Activated CD8-positive, alpha-beta T cell treated with anti-CD3 and anti-CD28 coated beads, Interleukin-2, amount 10 ng/mL, durations not matched to agents 7 days and 5 days (primary cell): ENCODE results near the gene RBFOX1. TPM values are rescaled to one million over a fixed set of nuclear protein-coding genes. Genes with fewer than 3 reads are reported as not detected.

Source experiments
- ATAC-seq: fragments of 150-1000 bp; cut with Tn5 transposase; one replicate; pipeline ENCODE4 v1.10.0; 2021; ENCODE audit warnings: moderate library complexity
- CTCF ChIA-PET: fragments of 350-600 bp; sonication (Branson Sonifier 250); formaldehyde crosslinking; loops from one replicate; lab custom pipeline; 2021; ENCODE audit warnings: antibody characterized with exemption; lab: Charles Lee
- POLR2A ChIA-PET: fragments of 350-600 bp; sonication (Branson Sonifier 250); formaldehyde crosslinking; loops from one replicate; lab custom pipeline; 2021; ENCODE audit warnings: antibody characterized with exemption; lab: Charles Lee
- DNase-seq: peaks from one replicate; pipeline ENCODE4 v3.0.0-alpha.2; 2020
- H3K27ac Mint-ChIP-seq: one replicate; pipeline ENCODE4 v1.8.0; 2021; ENCODE audit warnings: mild to moderate bottlenecking, mixed read lengths
- H3K27me3 Mint-ChIP-seq: one replicate; pipeline ENCODE4 v1.8.0; 2021; ENCODE audit warnings: low read depth, mixed read lengths
- H3K36me3 Mint-ChIP-seq: one replicate; pipeline ENCODE4 v1.8.0; 2021; ENCODE audit warnings: low read depth, mixed read lengths
- H3K4me1 Mint-ChIP-seq: one replicate; pipeline ENCODE4 v1.8.0; 2021; ENCODE audit warnings: low read depth, mixed read lengths
- H3K4me3 Mint-ChIP-seq: one replicate; pipeline ENCODE4 v1.8.0; 2021; ENCODE audit warnings: mild to moderate bottlenecking, mixed read lengths
- H3K9me3 Mint-ChIP-seq: one replicate; pipeline ENCODE4 v1.8.0; 2022; ENCODE audit warnings: mixed read lengths; ENCODE audit not compliant: insufficient read depth
- total RNA-seq, 2 experiments: library from RNA; stranded (reverse); gene quantifications; one replicate each; pipeline ENCODE4 v1.2.3, GENCODE V29; 2021

RBFOX1 gene
- total RNA-seq, 2 experiments from 2014 or later = not detected

DNA sequence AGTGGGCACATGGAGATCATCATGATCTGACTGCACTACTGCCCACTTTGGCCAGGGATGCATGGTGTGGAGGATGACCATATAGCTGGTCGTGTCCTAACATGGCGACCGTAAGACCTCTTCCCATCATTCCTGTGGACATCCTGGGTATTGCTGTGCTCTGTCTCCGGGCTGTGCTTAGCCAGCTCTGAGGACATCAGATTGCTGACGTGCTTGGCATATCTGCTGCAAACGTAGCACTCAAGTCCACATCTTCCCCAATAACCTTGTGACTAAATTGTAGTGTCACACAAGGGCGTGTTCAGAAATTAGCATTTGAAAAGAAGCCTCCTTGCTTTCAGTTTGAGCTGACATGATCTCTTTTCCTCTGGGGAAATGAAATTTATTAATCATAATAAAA lies 373.2 kb downstream of the RBFOX1 start:
- ChIA-PET CTCF (no interaction called here), POLR2A (no interaction called here)
- DNase-seq (no peak), ATAC-seq (no peak)
- Mint-ChIP-seq H3K27ac (no peak overlapping the region), H3K4me1 (no peaks in the 10 kb centered on the region), H3K9me3 (peaks cover 8% of the 10 kb centered on the region), H3K27me3 (no peaks in the 10 kb centered on the region), H3K4me3 (no peak overlapping the region), H3K36me3 (no peaks in the 10 kb centered on the region)

DNA sequence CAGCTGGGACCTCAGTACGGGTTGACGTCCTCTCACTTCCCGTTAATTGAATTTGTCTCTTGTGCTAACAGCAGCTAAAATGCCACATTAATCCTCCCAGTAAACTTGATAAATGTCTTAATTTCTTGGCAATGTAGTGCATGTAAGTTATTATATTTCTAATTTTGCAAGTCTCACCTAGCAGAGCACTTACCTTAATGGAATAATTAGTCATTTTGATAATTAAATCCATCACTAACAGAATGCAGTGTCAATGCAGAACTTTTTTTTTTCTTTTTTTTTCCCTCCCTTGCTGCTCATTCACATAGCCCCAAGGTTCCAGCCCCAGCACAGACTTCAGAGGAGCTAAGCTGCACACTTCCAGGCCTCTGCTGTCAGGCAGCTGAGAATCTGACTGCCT lies 376.5 kb downstream of the RBFOX1 start:
- CTCF ChIA-PET = no interaction called here
- no peaks in the 10 kb centered on the region for H3K4me1 Mint-ChIP-seq
- H3K36me3 Mint-ChIP-seq = no peaks in the 10 kb centered on the region
- H3K27me3 Mint-ChIP-seq = no peaks in the 10 kb centered on the region
- H3K9me3 Mint-ChIP-seq = peaks cover 3% of the 10 kb centered on the region
- POLR2A ChIA-PET = no interaction called here
- no peak overlapping the region for H3K4me3 Mint-ChIP-seq
- no peak overlapping the region for H3K27ac Mint-ChIP-seq
- DNase-seq (no peak), ATAC-seq (no peak)

DNA sequence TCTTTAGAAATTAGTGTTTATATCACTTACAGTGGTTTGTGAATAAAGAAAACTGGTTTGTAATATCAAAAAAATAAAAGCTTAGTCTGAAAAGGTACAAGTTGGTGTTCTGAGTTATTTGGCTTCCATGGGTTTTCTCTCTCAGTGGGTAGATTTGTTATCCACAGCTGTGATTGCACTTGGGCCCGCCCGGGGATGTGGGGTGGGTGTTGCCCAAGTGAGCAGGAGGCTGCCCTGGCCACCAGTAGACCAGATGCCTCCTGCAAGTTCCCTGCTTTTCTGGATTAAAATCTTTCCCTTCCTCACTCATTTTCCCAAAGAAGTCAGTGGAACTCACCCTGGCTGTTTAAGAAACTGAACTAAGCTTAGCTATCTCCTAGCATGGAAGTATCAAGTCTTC lies 380.6 kb downstream of the RBFOX1 start:
- DNase-seq (no peak), ATAC-seq (no peak)
- CTCF ChIA-PET = no interaction called here
- Mint-ChIP-seq H3K4me3 (no peak overlapping the region), H3K9me3 (peaks cover 11% of the 10 kb centered on the region), H3K27ac (no peak overlapping the region), H3K4me1 (no peaks in the 10 kb centered on the region), H3K27me3 (no peaks in the 10 kb centered on the region), H3K36me3 (no peaks in the 10 kb centered on the region)
- POLR2A ChIA-PET = no interaction called here

DNA sequence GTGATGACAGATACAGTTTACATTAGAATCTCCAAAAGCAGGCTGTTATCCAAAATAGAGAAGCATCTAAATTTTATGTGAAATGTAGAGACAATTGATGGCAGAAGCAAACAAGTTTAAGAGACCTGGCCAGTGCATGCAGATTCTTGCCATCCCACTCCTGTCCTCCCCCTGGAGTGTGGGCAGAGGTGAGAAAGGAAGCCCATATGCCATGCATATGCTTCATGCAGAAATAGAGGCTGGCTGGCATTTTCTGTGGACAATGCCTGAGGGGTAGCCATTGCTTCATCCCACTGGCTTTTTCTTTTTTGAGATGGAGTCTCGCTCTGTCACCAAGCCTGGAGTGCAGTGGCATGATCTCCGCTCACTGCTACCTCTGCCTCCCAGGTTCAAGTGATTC lies 382.1 kb downstream of the RBFOX1 start:
- ATAC-seq (no peak), DNase-seq (no peak)
- Mint-ChIP-seq H3K4me3 (no peak overlapping the region), H3K9me3 (peaks cover 16% of the 10 kb centered on the region), H3K27me3 (no peaks in the 10 kb centered on the region), H3K27ac (no peak overlapping the region), H3K4me1 (no peaks in the 10 kb centered on the region), H3K36me3 (no peaks in the 10 kb centered on the region)
- ChIA-PET POLR2A (no interaction called here), CTCF (no interaction called here)

DNA sequence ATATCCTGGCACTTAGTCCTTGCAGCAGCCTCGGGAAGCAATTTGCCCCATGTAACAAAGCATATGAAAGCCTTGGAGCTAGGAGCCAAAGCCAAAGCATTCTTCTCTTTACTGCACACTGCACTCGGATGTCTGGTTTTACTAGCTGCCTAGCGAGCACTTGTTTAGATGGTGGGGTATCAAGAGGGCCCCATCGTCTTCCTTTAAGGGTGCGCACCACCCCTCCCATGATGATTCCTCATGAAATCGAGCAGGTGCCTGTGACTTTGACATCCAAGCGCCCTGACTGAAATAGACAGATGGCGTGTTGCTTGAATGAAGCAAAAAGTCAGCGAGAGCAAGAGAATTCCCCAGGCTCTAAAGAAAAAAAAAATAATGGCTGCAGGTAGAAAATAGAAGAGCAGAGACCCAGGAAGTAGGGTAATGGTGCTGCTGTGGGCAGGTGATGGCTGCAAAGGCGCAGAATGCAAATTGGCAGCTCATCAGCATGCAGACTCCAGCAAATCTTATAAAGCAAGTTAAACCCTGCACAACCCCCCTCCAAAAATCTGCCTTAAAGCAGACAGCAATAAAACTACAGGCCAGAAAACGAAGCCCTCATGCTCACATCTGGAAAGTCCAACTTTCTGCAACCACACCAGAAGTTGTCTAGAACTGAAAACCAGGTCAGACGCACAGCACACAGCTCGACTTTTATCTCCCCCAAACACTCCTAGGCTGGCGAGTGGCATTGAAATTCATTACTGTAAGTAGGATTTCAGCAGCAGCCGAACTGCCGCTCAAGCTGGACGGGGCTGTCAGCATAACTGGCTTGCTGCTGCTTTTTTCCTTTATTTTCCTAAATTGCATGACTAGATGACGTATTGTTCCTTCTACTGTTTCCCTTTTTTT lies 384.3 kb downstream of the RBFOX1 start:
- Mint-ChIP-seq H3K36me3 (no peaks in the 10 kb centered on the region), H3K9me3 (peaks cover 21% of the 10 kb centered on the region), H3K27ac (no peak overlapping the region), H3K4me3 (no peak overlapping the region), H3K4me1 (no peaks in the 10 kb centered on the region), H3K27me3 (no peaks in the 10 kb centered on the region)
- CTCF ChIA-PET = no interaction called here
- ATAC-seq (no peak), DNase-seq (no peak)
- POLR2A ChIA-PET = no interaction called here

DNA sequence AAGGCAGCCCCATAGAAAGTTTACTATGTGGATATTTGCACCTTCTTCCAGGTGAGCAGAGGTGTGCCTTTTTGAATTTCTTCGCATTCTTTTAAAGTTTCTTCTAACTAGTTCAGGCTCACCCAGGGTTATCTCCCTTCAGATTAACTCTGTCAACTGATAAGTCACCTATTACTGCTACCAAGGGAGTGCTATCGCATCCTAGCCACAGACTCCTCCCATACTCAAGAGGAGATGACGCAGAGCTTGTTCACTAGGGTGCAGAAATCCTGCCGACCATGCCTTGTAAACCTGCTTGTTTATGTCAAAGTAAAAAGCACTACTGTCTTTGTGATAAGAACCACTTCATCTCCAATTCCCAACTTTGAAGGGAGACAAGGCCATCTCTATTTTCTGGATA lies 390.1 kb downstream of the RBFOX1 start:
- H3K4me1 Mint-ChIP-seq = no peaks in the 10 kb centered on the region
- no peak for ATAC-seq
- no peak overlapping the region for H3K4me3 Mint-ChIP-seq
- H3K36me3 Mint-ChIP-seq = no peaks in the 10 kb centered on the region
- no peak overlapping the region for H3K27ac Mint-ChIP-seq
- ChIA-PET POLR2A (no interaction called here), CTCF (no interaction called here)
- no peak for DNase-seq
- H3K27me3 Mint-ChIP-seq = no peaks in the 10 kb centered on the region
- peaks cover 18% of the 10 kb centered on the region for H3K9me3 Mint-ChIP-seq

DNA sequence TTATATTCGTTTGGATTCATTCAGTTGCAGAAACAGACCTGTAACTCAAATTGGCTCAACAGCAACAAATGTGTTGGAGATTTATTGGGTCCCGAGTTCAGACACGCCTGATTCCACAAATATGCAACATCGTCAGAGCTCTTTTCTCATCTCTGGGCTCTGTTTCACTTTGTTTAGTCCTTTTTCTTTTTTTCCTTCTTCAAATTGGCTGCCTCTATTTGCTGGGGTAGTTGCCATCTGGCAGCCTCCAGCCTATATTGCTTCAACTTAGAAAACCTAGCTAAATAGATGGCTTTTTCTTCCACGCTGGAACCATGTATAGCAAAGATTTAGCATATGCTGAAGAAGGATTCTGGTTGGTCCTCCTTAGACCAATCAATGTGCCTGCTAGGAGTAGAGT lies 398.5 kb downstream of the RBFOX1 start:
- Mint-ChIP-seq H3K4me3 (no peak overlapping the region), H3K36me3 (no peaks in the 10 kb centered on the region), H3K4me1 (no peaks in the 10 kb centered on the region), H3K27ac (no peak overlapping the region), H3K9me3 (peaks cover 12% of the 10 kb centered on the region), H3K27me3 (no peaks in the 10 kb centered on the region)
- no peak for DNase-seq
- ATAC-seq = no peak
- ChIA-PET CTCF (no interaction called here), POLR2A (no interaction called here)

DNA sequence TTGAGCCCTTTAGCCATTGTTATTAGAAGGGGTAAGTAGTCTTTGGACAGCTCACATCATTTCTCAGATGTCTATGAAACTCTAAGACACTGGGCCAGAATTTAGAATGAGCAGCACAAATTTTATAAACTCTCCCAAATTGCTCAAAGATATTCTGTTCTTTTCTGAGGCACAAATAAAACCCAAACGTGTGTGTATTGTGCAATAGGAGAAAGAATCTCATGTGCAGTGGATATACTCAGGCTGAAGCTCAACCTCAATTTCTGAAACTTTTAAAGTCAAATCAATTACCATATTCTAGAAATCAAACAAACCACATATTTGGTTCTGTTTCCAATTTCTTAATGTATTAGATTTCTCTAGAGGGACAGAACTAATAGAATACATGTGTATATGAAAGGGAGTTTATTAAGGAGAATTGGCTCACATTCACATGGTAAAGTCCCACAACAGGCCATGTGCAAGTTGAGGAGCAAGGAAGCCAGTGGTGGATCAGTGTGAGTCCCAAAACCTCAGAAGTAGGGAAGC lies 403.6 kb downstream of the RBFOX1 start:
- CTCF ChIA-PET = no interaction called here
- no peaks in the 10 kb centered on the region for H3K36me3 Mint-ChIP-seq
- H3K4me3 Mint-ChIP-seq = no peak overlapping the region
- H3K27ac Mint-ChIP-seq = no peak overlapping the region
- no peaks in the 10 kb centered on the region for H3K27me3 Mint-ChIP-seq
- ATAC-seq = no peak
- DNase-seq = no peak
- POLR2A ChIA-PET = no interaction called here
- H3K4me1 Mint-ChIP-seq = no peaks in the 10 kb centered on the region
- peaks cover 20% of the 10 kb centered on the region for H3K9me3 Mint-ChIP-seq

DNA sequence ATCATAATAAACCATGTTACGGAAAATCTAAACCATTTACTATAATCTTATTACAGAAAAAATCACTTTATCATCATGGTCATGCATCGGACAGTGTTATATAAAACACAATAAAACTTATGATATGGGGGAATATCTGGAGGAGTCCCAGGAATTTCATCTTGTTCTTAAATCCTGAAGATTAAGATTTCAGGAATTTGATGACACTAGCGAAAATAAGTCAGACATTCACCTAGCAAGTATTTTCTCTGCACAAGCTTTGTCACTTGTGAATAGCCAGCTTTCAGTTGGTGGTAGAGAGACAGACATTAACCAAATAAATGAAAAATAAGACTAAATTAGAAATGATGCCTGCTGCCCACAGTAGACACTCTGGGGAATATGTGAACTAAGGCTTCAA lies 410.0 kb downstream of the RBFOX1 start:
- Mint-ChIP-seq H3K27ac (no peak overlapping the region), H3K4me3 (no peak overlapping the region), H3K27me3 (no peaks in the 10 kb centered on the region), H3K36me3 (no peaks in the 10 kb centered on the region), H3K9me3 (peaks cover 22% of the 10 kb centered on the region), H3K4me1 (no peaks in the 10 kb centered on the region)
- ChIA-PET CTCF (no interaction called here), POLR2A (no interaction called here)
- ATAC-seq (no peak), DNase-seq (no peak)

DNA sequence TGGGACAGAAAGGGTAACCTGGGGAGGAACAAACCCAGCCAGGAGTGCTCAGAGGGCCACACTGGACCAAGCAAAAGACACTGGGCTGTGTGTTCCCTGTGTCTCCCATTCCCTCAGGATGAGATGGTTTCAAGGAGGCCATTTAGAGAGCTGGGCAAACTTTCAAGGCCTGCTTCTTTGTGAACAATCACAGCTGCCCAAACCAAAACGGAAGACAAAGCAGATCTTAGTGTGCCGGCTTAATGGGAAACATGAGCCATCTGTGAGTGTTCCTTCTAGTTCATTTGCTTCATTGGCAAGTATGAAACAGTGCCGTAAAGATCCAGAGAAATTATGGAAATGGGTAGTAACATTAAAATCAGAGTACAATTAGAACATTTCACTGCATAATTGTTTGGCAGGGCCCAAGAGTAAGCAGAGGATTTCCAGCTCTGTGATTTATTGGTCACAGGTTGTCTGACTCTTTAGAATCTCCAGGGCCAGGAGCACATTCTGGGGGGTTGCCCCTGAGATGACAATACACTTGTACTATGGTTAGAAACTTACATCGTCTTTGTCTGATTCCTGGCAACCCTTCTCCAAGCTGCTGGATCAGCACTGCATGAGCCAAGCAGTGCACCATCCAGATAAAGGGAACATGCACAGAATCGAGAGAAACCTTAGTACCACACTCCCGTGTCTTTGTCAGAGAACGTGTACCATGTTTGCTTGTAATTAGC lies 412.1 kb downstream of the RBFOX1 start:
- Mint-ChIP-seq H3K4me1 (no peaks in the 10 kb centered on the region), H3K27me3 (no peaks in the 10 kb centered on the region), H3K27ac (no peak overlapping the region), H3K36me3 (no peaks in the 10 kb centered on the region), H3K4me3 (no peak overlapping the region), H3K9me3 (peaks cover 12% of the 10 kb centered on the region)
- ATAC-seq (no peak), DNase-seq (no peak)
- ChIA-PET POLR2A (no interaction called here), CTCF (no interaction called here)

DNA sequence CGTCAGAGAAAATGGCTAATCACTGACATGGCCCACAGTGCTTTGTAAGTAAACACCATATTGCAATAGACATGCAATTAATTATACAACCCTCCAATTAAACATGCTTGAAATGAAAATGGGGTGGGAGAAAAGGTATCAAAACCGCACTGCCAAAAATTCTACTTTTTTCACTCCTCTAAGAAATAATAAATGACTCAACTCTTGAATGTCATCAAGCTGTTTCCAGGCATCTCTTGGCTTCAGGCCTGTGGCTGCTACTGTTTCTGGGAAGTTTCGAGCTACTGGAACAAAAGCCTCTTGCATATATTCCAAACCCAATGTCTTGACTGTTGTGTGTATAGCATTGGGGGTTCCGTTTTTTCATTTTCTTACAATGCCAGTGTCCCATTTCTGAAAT lies 412.6 kb downstream of the RBFOX1 start:
- no peaks in the 10 kb centered on the region for H3K36me3 Mint-ChIP-seq
- DNase-seq (no peak), ATAC-seq (no peak)
- POLR2A ChIA-PET = no interaction called here
- no peaks in the 10 kb centered on the region for H3K27me3 Mint-ChIP-seq
- no peaks in the 10 kb centered on the region for H3K4me1 Mint-ChIP-seq
- peaks cover 12% of the 10 kb centered on the region for H3K9me3 Mint-ChIP-seq
- no peak overlapping the region for H3K27ac Mint-ChIP-seq
- CTCF ChIA-PET = no interaction called here
- H3K4me3 Mint-ChIP-seq = no peak overlapping the region

DNA sequence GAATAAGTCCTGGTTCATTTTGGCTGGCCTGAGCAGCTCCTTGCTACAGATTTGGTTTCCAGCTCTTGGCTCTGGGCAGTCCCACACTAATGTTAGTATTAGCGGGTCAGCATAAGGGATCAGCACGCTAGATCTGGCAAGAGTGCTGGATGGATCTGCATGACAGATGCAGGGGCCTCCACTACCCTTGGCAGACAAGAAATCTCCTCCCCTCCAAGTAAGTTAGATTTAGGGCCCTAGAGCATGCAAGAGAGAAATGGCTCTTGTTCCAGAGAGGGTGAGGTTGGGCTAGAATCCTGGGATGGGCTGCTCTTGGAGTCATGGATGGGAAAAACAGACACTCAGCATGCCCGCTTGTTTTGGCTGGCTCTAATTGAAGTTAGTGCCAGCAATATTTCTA lies 414.3 kb downstream of the RBFOX1 start:
- Mint-ChIP-seq H3K4me1 (no peaks in the 10 kb centered on the region), H3K4me3 (no peak overlapping the region), H3K27ac (no peak overlapping the region), H3K36me3 (no peaks in the 10 kb centered on the region), H3K27me3 (no peaks in the 10 kb centered on the region), H3K9me3 (peaks cover 16% of the 10 kb centered on the region)
- DNase-seq (no peak), ATAC-seq (no peak)
- ChIA-PET CTCF (no interaction called here), POLR2A (no interaction called here)
